Tibial artery (tissue), 4 donors: Measurements from ENCODE around the gene CCDC191.
A peak's percentile ranks its signal among the peaks of the same experiment; 100 is the strongest.

ENCODE experiments used
- DNase-seq, 2 donors: peaks; one replicate each; pipeline ENCODE4 v3.0.0-alpha.2; 2019
- H3K27ac ChIP-seq, 2 donors: fragments of 200-600 bp; sonication (generic) in 1 of 2; 1 replicate in 1 of 2; 2 replicates in 1 of 2; pipeline ENCODE4 v1.5.1; 2018 to 2019; ENCODE audit warnings: mild to moderate bottlenecking in 1 of 2
- H3K27me3 ChIP-seq, 2 donors: fragments of 200-600 bp; sonication (generic) in 1 of 2; one replicate each; pipeline versions ENCODE4 v1.5.1 to v1.6.0; 2016 to 2019
- H3K36me3 ChIP-seq, 3 donors: fragments of 200-600 bp; sonication (generic) in 2 of 3; one replicate each; pipeline ENCODE4 v1.5.1; 2016 to 2019; ENCODE audit warnings: mild to moderate bottlenecking in 2 of 3
- H3K4me1 ChIP-seq, 4 donors: fragments of 200-600 bp; sonication (generic) in 2 of 4; 1 replicate in 3 of 4; 2 replicates in 1 of 4; pipeline ENCODE4 v1.5.1; 2016 to 2019
- H3K4me3 ChIP-seq, 2 donors: fragments of 200-600 bp; sonication (generic) in 1 of 2; 1 replicate in 1 of 2; 2 replicates in 1 of 2; pipeline ENCODE4 v1.5.1; 2018 to 2019; ENCODE audit warnings: mild to moderate bottlenecking in 2 of 2
- H3K9me3 ChIP-seq, 3 donors: fragments of 200-600 bp; sonication (generic) in 1 of 3; one replicate each; pipeline ENCODE4 v1.5.1; 2016 to 2019
- intact Hi-C: fragments of 100-400 bp; cut with DNase I; formaldehyde crosslinking; loops from one replicate; pipeline ENCODE4 v1.15.0; 2023; ENCODE audit warnings: low total_unique reads
- TF ChIP-seq, protein P1 (sequence below), 2 experiments: fragments of 200-600 bp in 1 of 2; fragments of 450-650 bp in 1 of 2; IDR thresholded peaks; one replicate each; pipeline ENCODE4 v1.5.1; 2017 to 2019; ENCODE audit warnings: antibody characterized with exemption in 2 of 2, mild to moderate bottlenecking in 1 of 2, moderate library complexity in 1 of 2

The CCDC191 gene

DNA sequence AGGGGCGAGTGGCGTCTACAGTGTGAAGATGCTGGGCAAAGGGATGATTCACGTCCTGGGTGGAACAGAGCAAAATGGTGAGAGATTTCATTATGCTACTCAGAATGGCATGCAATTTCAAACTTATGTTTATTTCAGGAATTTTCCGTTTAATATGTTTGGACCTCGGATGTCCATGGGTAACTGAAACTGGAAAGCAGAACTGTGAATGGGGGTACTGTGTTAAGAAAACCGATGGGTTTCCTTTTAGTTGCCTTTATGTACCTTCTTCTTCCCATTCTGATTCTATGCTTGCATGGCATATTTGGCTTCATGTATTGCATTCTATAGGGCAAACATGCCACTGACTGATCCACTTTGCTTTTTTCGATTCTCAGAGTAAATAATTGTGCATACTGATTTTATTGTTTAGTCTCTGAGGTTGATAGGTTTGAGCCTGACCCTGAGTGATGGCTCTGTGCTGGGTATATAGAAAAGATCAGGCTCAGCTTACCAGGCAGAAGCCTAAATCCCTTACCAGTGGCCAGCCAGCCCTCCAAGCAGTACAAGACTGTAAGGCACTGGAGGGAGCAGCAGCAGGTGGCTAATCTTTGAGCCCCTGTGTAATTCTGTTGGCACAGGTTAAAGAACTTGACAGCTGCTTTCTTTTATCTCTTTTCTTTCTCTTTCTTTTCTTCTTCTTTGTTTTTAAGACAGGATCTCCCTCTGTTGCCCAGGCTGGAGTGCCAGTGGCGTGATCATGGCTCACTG lies 4.8 kb upstream of the CCDC191 start:
- no peak overlapping the region for H3K4me3 ChIP-seq
- peaks cover 0 to 5% (median 0%) of the 10 kb centered on the region in 3 donors for H3K36me3 ChIP-seq
- TF ChIP-seq, protein P1, sequence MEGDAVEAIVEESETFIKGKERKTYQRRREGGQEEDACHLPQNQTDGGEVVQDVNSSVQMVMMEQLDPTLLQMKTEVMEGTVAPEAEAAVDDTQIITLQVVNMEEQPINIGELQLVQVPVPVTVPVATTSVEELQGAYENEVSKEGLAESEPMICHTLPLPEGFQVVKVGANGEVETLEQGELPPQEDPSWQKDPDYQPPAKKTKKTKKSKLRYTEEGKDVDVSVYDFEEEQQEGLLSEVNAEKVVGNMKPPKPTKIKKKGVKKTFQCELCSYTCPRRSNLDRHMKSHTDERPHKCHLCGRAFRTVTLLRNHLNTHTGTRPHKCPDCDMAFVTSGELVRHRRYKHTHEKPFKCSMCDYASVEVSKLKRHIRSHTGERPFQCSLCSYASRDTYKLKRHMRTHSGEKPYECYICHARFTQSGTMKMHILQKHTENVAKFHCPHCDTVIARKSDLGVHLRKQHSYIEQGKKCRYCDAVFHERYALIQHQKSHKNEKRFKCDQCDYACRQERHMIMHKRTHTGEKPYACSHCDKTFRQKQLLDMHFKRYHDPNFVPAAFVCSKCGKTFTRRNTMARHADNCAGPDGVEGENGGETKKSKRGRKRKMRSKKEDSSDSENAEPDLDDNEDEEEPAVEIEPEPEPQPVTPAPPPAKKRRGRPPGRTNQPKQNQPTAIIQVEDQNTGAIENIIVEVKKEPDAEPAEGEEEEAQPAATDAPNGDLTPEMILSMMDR (IDR thresholded peaks at IDR 0.05), result no peak
- no peaks in the 10 kb centered on the region for H3K9me3 ChIP-seq
- H3K27me3 ChIP-seq, result no peaks in the 10 kb centered on the region
- H3K27ac ChIP-seq, result no peak overlapping the region
- intact Hi-C loops, result no loop called here
- peaks cover 0 to 25% (median 13%) of the 10 kb centered on the region in 4 donors for H3K4me1 ChIP-seq
- DNase-seq, result no peak

DNA sequence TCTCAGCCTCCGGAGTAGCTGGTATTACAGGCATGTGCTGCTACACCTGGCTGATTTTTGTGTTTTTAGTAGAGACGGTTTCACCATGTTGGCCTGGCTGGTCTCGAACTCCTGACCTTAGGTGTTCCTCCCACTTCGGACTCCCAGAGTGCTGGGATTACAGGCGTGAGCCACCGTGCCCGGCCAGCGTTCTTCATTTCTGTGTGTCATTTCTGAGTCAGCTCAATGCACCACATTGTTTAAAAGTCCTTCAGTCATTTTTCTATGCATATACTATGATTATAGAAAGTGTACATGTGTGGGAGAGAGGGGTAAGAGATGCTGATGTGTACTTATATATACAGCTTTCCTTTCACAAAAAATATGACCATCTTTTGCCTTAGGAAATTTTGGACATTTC lies 2.3 kb upstream of the CCDC191 start:
- H3K27ac ChIP-seq, result no peak overlapping the region
- H3K36me3 ChIP-seq, result no peaks in the 10 kb centered on the region
- DNase-seq, result no peak
- H3K27me3 ChIP-seq, result no peaks in the 10 kb centered on the region
- H3K4me3 ChIP-seq, result no peak overlapping the region
- H3K4me1 ChIP-seq, result peaks cover 0 to 20% (median 12%) of the 10 kb centered on the region in 4 donors
- intact Hi-C loops, result loop anchor here (5.0 kb wide), 2 partner anchors 111 to 311 kb away; partner anchors contain the start of genes ATP6V1A, NAA50 and ZDHHC23
- TF ChIP-seq, protein P1 (IDR thresholded peaks at IDR 0.05), result no peak
- no peaks in the 10 kb centered on the region for H3K9me3 ChIP-seq

DNA sequence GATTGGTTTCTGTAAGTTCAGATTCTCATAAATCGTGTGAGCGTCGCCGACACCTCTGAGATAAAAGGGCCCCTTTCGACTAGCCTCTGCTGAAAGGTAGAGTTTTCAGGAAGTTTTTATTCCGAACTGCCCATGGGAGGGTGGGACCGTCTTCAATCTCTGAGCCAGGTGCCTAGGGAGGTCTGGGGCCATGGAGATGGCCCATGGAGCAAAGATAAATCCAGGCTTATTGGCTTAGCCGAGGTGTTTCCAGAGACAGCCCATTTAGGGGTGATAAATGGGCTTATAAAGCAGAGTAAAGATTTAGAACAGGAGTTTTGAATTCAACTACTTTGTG lies 653 bp upstream of the CCDC191 start:
- no peaks in the 10 kb centered on the region for H3K27me3 ChIP-seq
- intact Hi-C loops, result loop anchor here (5.0 kb wide), 2 partner anchors 110 to 310 kb away; partner anchors contain the start of genes ATP6V1A, NAA50 and ZDHHC23
- peaks cover 0 to 20% (median 12%) of the 10 kb centered on the region in 4 donors for H3K4me1 ChIP-seq
- H3K27ac ChIP-seq, result peak overlapping the region; percentile 73 to 78
- H3K4me3 ChIP-seq, result peak overlapping the region; percentile 71 to 82
- H3K9me3 ChIP-seq, result no peaks in the 10 kb centered on the region
- H3K36me3 ChIP-seq, result no peaks in the 10 kb centered on the region
- TF ChIP-seq, protein P1 (IDR thresholded peaks at IDR 0.05), result no peak
- DNase-seq, result peak in 1 of 2 donors; percentile 64

DNA sequence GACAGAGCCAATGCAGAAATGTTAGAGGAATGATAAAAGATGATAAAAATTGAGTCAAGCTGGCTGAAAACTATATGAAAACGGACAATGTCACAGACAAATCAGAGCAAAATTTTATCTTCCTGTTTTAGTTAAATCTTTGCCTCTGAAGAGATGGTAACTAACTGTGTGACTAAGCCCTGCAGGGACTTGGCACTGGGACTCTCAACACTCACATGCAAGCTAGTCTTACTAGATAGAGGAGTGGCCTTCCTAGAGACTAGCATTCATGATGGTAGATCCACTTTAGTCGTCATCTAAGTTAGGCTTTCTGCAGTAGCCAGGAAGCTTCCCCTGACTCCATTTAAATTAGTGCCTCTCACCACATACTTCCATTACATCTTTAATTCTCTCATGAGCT lies 4.1 kb downstream of the CCDC191 start:
- H3K9me3 ChIP-seq, result no peaks in the 10 kb centered on the region
- DNase-seq, result no peak
- H3K4me1 ChIP-seq, result peaks cover 0 to 6% (median 2%) of the 10 kb centered on the region in 4 donors
- TF ChIP-seq, protein P1 (IDR thresholded peaks at IDR 0.05), result no peak
- H3K4me3 ChIP-seq, result no peak overlapping the region
- intact Hi-C loops, result no loop called here
- H3K27me3 ChIP-seq, result no peaks in the 10 kb centered on the region
- H3K27ac ChIP-seq, result no peak overlapping the region
- no peaks in the 10 kb centered on the region for H3K36me3 ChIP-seq

DNA sequence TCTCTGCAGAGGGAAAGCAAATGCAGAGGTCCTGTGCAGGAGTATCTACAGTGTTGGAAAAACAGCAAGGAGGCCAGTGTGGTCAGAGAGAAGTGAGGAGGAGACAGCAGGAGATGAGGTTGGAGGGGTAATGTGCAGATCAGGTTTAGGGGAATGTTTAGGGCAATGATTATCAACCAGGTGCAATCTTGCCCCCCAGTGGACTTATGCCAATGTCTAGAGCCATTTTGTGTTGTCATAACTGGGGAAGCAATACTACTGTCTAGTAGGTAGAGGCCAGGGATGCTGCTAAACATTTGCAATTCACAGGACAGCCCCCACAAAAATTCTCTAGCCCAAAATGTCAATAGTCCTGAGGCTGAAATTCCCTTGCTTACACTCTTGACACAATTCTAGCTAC lies 13.1 kb downstream of the CCDC191 start:
- H3K27me3 ChIP-seq, result no peaks in the 10 kb centered on the region
- H3K36me3 ChIP-seq, result peaks cover 0 to 6% (median 0%) of the 10 kb centered on the region in 3 donors
- intact Hi-C loops, result no loop called here
- no peak overlapping the region for H3K4me3 ChIP-seq
- DNase-seq, result no peak
- H3K27ac ChIP-seq, result no peak overlapping the region
- no peaks in the 10 kb centered on the region for H3K9me3 ChIP-seq
- H3K4me1 ChIP-seq, result no peaks in the 10 kb centered on the region
- TF ChIP-seq, protein P1 (IDR thresholded peaks at IDR 0.05), result no peak
